Spleen (tissue), 11 donors: ENCODE data around the gene LDLRAD4. TPM values are rescaled to one million over a fixed set of nuclear protein-coding genes. Genes with fewer than 3 reads are reported as not detected.

ENCODE experiments used
- DNase-seq: peaks from one replicate; pipeline ENCODE4 v3.0.0-alpha.2; 2020
- H3K27ac ChIP-seq, 8 donors: fragments of 200-600 bp; sonication (generic) in 7 of 8; 1 replicate in 4 of 8; 2 replicates in 4 of 8; pipeline versions ENCODE4 v1.5.0 to v1.8.0; 2016 to 2021; ENCODE audit warnings: inconsistent platforms in 4 of 8, mild to moderate bottlenecking in 4 of 8, moderate library complexity in 1 of 8
- H3K27me3 ChIP-seq, 7 donors: fragments of 200-600 bp; sonication (generic) in 6 of 7; replicated peaks in 1 of 7; 1 replicate in 4 of 7; 2 replicates in 3 of 7; pipeline versions ENCODE4 v1.5.0 to v1.8.0; 2016 to 2021; ENCODE audit warnings: inconsistent platforms in 3 of 7, mild to moderate bottlenecking in 1 of 7
- H3K36me3 ChIP-seq, 6 donors: fragments of 200-600 bp; sonication (generic) in 5 of 6; 1 replicate in 4 of 6; 2 replicates in 2 of 6; pipeline versions ENCODE4 v1.5.0 to v1.8.0; 2016 to 2021; ENCODE audit warnings: inconsistent platforms in 2 of 6
- H3K4me1 ChIP-seq, 6 donors: fragments of 200-600 bp; sonication (generic) in 5 of 6; 1 replicate in 3 of 6; 2 replicates in 3 of 6; pipeline versions ENCODE4 v1.5.0 to v1.8.0; 2016 to 2021; ENCODE audit warnings: inconsistent platforms in 3 of 6
- H3K4me3 ChIP-seq, 8 donors: fragments of 200-600 bp; sonication (generic) in 7 of 8; 1 replicate in 4 of 8; 2 replicates in 4 of 8; pipeline versions ENCODE4 v1.5.0 to v1.8.0; 2016 to 2021; ENCODE audit warnings: inconsistent platforms in 4 of 8, mild to moderate bottlenecking in 4 of 8, moderate library complexity in 2 of 8
- H3K9me3 ChIP-seq, 8 donors: fragments of 200-600 bp; sonication (generic) in 7 of 8; 1 replicate in 4 of 8; 2 replicates in 4 of 8; pipeline versions ENCODE4 v1.5.0 to v1.8.0; 2016 to 2021; ENCODE audit warnings: inconsistent platforms in 4 of 8
- CTCF ChIP-seq, 11 experiments: fragments of 200-600 bp in 7 of 11; fragments of 450-650 bp in 4 of 11; sonication (generic) in 4 of 11; IDR thresholded peaks in 8 of 11; conservative IDR thresholded peaks in 3 of 11; 1 replicate in 7 of 11; 2 replicates in 4 of 11; pipeline versions ENCODE4 v1.4.0 to v1.8.0; 2016 to 2021; ENCODE audit warnings: antibody characterized with exemption in 11 of 11, inconsistent platforms in 4 of 11, mild to moderate bottlenecking in 1 of 11
- POLR2A ChIP-seq, 3 donors: fragments of 450-650 bp; IDR thresholded peaks; one replicate each; pipeline ENCODE4 v1.5.1; 2017; ENCODE audit warnings: antibody characterized with exemption in 3 of 3, mild to moderate bottlenecking in 1 of 3
- POLR2AphosphoS5 ChIP-seq, 3 donors: sonication (generic); formaldehyde crosslinking; IDR thresholded peaks; one replicate each; pipeline ENCODE4 v1.5.1; 2017; ENCODE audit warnings: antibody characterized with exemption in 3 of 3
- WGBS, 5 donors: extraction: QIAGEN DNeasy Blood & Tissue Kit in 3 of 5; methylation state at CpG; one replicate each; pipeline versions ENCODE4 v1.1.5 to v1.1.7; 2013 to 2018; 5-methylcytosine and 5-hydroxymethylcytosine counted together
- intact Hi-C: fragments of 100-400 bp; cut with DNase I; formaldehyde crosslinking; loops from one replicate; pipeline ENCODE4 v1.15.0; 2023; ENCODE audit warnings: low total_unique reads
- polyA plus RNA-seq, 3 donors: library from polyadenylated mRNA; stranded (reverse); fragments of 200-250 nt; gene quantifications; one replicate each; pipeline ENCODE4 v1.2.1, GENCODE V29; 2013
- total RNA-seq, 7 donors: library from RNA; depleted of rRNA in 3 of 7; stranded (reverse); fragments of >200 nt in 3 of 7; fragmentation: NEBNext Ultra II Directional in 4 of 7; extraction: Animal tissue kit (Norgen Biotek cat#: 25700) in 4 of 7; gene quantifications; one replicate each; pipeline versions ENCODE4 v1.1.0 to v1.2.1, GENCODE V29; 2016 to 2021
- donor health status: healthy with polysubstance abuse.
- donor health status: DM: no; HTN: no; CAD: no; lungs with moderate emphysema.
- donor health status: DM: no; HTN: no; CAD: no.
- donor health status: Bipolar disorder and iron deficiency.
- donor health status: healthy.
- donor health status: DM: no; HTN: no; CAD: no.
- donor health status: DM: yes; HTN: yes; CAD: no.

LDLRAD4 gene
- total and polyA plus RNA-seq, 10 donors = 4.5 to 80.8 (median 46.4) TPM

GRCh38 chr18:13541621-13542519 lies 323.3 kb downstream of the LDLRAD4 start:
- no peaks in the 10 kb centered on the region for H3K9me3 ChIP-seq
- DNase-seq = no peak
- WGBS, 5 donors = 86 to 94% (median 92%) methylated on average over 13 of the region's 13 CpGs
- no peaks in the 10 kb centered on the region for H3K27me3 ChIP-seq
- no peak overlapping the region for H3K27ac ChIP-seq
- H3K4me1 ChIP-seq = peaks cover 12 to 44% (median 35%) of the 10 kb centered on the region in 6 donors
- peaks cover 0 to 23% (median 0%) of the 10 kb centered on the region in 6 donors for H3K36me3 ChIP-seq
- H3K4me3 ChIP-seq = no peak overlapping the region
- intact Hi-C loops = no loop called here
- TF ChIP-seq POLR2A (IDR thresholded peaks at IDR 0.05) (no peak), POLR2AphosphoS5 (IDR thresholded peaks at IDR 0.05) (no peak), CTCF (IDR thresholded peaks at IDR 0.05 in 8 of 11, conservative IDR thresholded peaks at IDR 0.05 in 3 of 11) (no peak)

GRCh38 chr18:13542520-13542847 lies 323.9 kb downstream of the LDLRAD4 start:
- no peaks in the 10 kb centered on the region for H3K27me3 ChIP-seq
- intact Hi-C loops = no loop called here
- H3K4me3 ChIP-seq = no peak overlapping the region
- H3K36me3 ChIP-seq = peaks cover 0 to 23% (median 0%) of the 10 kb centered on the region in 6 donors
- H3K27ac ChIP-seq = no peak overlapping the region
- 89 to 99% (median 95%) methylated on average over 7 of the region's 7 CpGs for WGBS, 5 donors
- DNase-seq = no peak
- peaks cover 12 to 38% (median 29%) of the 10 kb centered on the region in 6 donors for H3K4me1 ChIP-seq
- H3K9me3 ChIP-seq = no peaks in the 10 kb centered on the region
- TF ChIP-seq CTCF (IDR thresholded peaks at IDR 0.05 in 8 of 11, conservative IDR thresholded peaks at IDR 0.05 in 3 of 11) (no peak), POLR2A (IDR thresholded peaks at IDR 0.05) (no peak), POLR2AphosphoS5 (IDR thresholded peaks at IDR 0.05) (no peak)

GRCh38 chr18:13543144-13543543 lies 324.6 kb downstream of the LDLRAD4 start:
- Histone ChIP-seq H3K27me3 (no peaks in the 10 kb centered on the region), H3K9me3 (no peaks in the 10 kb centered on the region)
- TF ChIP-seq POLR2AphosphoS5 (IDR thresholded peaks at IDR 0.05) (no peak), POLR2A (IDR thresholded peaks at IDR 0.05) (no peak), CTCF (IDR thresholded peaks at IDR 0.05 in 8 of 11, conservative IDR thresholded peaks at IDR 0.05 in 3 of 11) (no peak)

More at GRCh38 chr18:13543144-13543543, 324.6 kb downstream of the LDLRAD4 start:
- no peak for DNase-seq
- no peak overlapping the region for H3K4me3 ChIP-seq
- H3K27ac ChIP-seq = no peak overlapping the region
- WGBS, 5 donors = 90 to 97% (median 92%) methylated on average over 4 of the region's 4 CpGs
- H3K36me3 ChIP-seq = peaks cover 0 to 25% (median 0%) of the 10 kb centered on the region in 6 donors
- peaks cover 12 to 31% (median 25%) of the 10 kb centered on the region in 6 donors for H3K4me1 ChIP-seq
- intact Hi-C loops = no loop called here
